Ascending aorta (tissue), 2 donors: ENCODE results near the gene SCLY. TPM values are rescaled to one million over a fixed set of nuclear protein-coding genes. Genes with fewer than 3 reads are reported as not detected.

Source experiments
- DNase-seq, 2 donors: peaks; one replicate each; pipeline ENCODE4 v3.0.0-alpha.2; 2019; ENCODE audit warnings: low spot score in 2 of 2
- H3K27ac ChIP-seq, 2 donors: fragments of 200-600 bp; sonication (generic); one replicate each; pipeline ENCODE4 v1.5.1; 2016 to 2017; ENCODE audit warnings: mild to moderate bottlenecking in 1 of 2
- H3K27me3 ChIP-seq: fragments of 200-600 bp; sonication (generic); one replicate; pipeline ENCODE4 v1.5.1; 2017
- H3K36me3 ChIP-seq, 2 donors: fragments of 200-600 bp; sonication (generic); one replicate each; pipeline ENCODE4 v1.5.1; 2016
- H3K4me1 ChIP-seq, 2 donors: fragments of 200-600 bp; sonication (generic); one replicate each; pipeline ENCODE4 v1.5.1; 2016 to 2017; ENCODE audit warnings: mild to moderate bottlenecking in 1 of 2
- H3K4me3 ChIP-seq, 2 donors: fragments of 200-600 bp; sonication (generic); one replicate each; pipeline ENCODE4 v1.5.1; 2016 to 2017; ENCODE audit warnings: mild to moderate bottlenecking in 1 of 2
- H3K9me3 ChIP-seq, 2 donors: fragments of 200-600 bp; sonication (generic); one replicate each; pipeline ENCODE4 v1.5.1; 2016
- intact Hi-C: fragments of 100-400 bp; cut with DNase I; formaldehyde crosslinking; loops from one replicate; pipeline ENCODE4 v1.15.1; 2023
- total RNA-seq: library from RNA; depleted of rRNA; stranded (reverse); fragments of >200 nt; gene quantifications from one replicate; pipeline ENCODE4 v1.1.0, GENCODE V29; 2016
- TF ChIP-seq, protein P1 (sequence below), 3 experiments: fragments of 200-600 bp in 2 of 3; fragments of 450-650 bp in 1 of 3; sonication (generic) in 2 of 3; IDR thresholded peaks; one replicate each; pipeline ENCODE4 v1.5.1; 2016 to 2019; ENCODE audit warnings: antibody characterized with exemption in 3 of 3, mild to moderate bottlenecking in 1 of 3, moderate library complexity in 1 of 3

The SCLY gene
- total RNA-seq, 1 donor from 2014 or later = 87.5 TPM

DNA sequence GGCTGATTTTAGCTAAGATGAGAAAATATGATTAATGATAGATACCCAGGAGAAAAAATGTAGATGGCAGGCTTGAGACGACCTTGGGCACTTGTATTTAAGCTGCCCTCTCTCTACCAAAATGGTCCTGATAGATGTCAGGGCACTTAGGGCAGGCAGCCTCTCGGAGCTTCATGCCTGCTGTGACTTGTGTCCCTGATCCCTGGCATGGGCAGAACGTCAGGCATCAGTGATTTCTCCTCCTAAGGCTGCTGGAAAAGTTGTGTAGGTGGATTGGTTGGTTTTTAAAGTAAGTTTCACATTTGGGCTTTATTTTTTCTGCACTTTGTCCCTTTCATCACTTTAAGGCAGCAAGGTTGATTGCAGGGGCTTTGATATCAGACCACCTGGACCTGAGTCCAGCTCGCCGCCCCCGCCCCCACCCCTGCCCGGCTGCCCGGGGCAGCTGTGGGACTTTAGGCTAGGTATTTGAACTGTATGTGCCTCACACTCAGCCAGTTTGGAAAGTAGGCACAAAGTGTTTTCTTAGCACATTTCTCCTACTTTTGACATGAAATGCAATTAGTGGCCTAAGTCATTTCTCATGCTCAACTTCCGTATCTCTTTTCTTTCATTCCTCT, 35.0 kb upstream of the SCLY start:
- DNase-seq = no peak
- Histone ChIP-seq H3K27ac (no peak overlapping the region), H3K27me3 (no peaks in the 10 kb centered on the region), H3K4me1 (no peaks in the 10 kb centered on the region), H3K36me3 (peaks cover 20 to 34% of the 10 kb centered on the region in 2 donors), H3K9me3 (no peaks in the 10 kb centered on the region), H3K4me3 (no peak overlapping the region)
- intact Hi-C loops = no loop called here
- TF ChIP-seq, protein P1, sequence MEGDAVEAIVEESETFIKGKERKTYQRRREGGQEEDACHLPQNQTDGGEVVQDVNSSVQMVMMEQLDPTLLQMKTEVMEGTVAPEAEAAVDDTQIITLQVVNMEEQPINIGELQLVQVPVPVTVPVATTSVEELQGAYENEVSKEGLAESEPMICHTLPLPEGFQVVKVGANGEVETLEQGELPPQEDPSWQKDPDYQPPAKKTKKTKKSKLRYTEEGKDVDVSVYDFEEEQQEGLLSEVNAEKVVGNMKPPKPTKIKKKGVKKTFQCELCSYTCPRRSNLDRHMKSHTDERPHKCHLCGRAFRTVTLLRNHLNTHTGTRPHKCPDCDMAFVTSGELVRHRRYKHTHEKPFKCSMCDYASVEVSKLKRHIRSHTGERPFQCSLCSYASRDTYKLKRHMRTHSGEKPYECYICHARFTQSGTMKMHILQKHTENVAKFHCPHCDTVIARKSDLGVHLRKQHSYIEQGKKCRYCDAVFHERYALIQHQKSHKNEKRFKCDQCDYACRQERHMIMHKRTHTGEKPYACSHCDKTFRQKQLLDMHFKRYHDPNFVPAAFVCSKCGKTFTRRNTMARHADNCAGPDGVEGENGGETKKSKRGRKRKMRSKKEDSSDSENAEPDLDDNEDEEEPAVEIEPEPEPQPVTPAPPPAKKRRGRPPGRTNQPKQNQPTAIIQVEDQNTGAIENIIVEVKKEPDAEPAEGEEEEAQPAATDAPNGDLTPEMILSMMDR (IDR thresholded peaks at IDR 0.05) = no peak

DNA sequence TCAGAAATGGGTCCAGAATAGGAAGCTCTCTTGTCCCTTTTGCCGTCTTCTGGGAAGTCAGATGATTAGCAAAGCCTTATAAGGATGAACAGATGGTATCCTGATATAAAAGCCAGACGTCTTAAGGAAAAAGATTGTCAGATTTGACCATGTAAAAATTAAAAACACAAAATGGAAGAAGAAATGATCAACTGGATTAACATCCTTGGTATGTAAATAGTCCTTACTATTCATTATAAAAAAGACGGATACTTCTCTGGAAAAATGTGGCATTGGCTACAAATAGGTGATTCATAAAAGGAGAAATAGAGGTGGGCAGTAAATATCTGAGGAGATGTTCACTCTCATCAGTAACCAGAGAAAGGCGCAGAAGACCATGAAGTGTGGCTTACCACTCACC, 33.7 kb upstream of the SCLY start:
- H3K36me3 ChIP-seq = peaks cover 26 to 44% of the 10 kb centered on the region in 2 donors
- intact Hi-C loops = no loop called here

DNA sequence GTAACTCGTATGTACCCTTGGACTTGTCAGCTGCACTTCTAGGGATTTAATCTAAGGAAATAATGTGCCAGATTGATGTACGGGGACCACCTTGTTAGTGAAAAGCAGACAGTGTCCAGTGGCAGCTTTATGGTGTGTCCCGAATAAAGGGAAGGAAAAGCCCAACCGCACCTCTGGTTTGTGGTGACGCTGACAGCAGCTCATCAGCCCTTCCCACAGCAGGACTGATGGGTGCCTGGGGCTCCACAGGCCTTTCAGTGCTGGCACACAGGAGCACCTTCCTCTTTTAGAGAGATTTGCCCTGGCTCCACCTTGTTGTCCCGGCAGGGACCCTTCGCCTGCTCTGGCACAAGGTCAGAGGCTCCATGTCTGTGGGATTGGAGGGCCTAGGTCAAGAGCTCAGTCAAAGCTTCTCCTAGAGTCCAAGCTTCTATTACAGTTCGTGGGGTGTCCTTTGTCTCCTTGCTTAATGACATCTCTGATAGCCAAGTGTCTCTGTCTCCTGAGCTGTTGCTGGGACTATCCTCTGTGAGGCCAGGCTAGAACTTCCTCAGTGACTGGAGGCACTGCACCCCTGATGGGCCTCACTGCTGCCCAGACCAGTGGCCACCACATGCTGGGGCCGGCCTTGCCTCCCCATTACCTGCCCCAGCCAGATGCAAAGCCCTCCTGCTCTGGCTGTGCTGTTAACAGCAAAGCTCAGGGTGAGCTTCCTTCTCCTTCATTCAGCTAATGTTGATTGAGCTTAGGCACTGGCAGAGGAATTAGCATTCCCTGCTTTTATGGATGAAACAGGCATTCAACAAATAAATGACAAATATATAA, 33.0 kb upstream of the SCLY start:
- intact Hi-C loops = no loop called here
- Histone ChIP-seq H3K27ac (no peak overlapping the region), H3K4me1 (no peaks in the 10 kb centered on the region), H3K36me3 (peaks cover 32 to 51% of the 10 kb centered on the region in 2 donors), H3K4me3 (no peak overlapping the region), H3K27me3 (no peaks in the 10 kb centered on the region), H3K9me3 (no peaks in the 10 kb centered on the region)
- no peak for DNase-seq
- TF ChIP-seq, protein P1 (IDR thresholded peaks at IDR 0.05) = no peak

More for the DNA sequence above, 33.7 kb upstream of the SCLY start:
- H3K4me1 ChIP-seq = no peaks in the 10 kb centered on the region
- no peaks in the 10 kb centered on the region for H3K9me3 ChIP-seq
- TF ChIP-seq, protein P1 (IDR thresholded peaks at IDR 0.05) = no peak
- no peak for DNase-seq
- no peaks in the 10 kb centered on the region for H3K27me3 ChIP-seq
- H3K4me3 ChIP-seq = no peak overlapping the region
- no peak overlapping the region for H3K27ac ChIP-seq

DNA sequence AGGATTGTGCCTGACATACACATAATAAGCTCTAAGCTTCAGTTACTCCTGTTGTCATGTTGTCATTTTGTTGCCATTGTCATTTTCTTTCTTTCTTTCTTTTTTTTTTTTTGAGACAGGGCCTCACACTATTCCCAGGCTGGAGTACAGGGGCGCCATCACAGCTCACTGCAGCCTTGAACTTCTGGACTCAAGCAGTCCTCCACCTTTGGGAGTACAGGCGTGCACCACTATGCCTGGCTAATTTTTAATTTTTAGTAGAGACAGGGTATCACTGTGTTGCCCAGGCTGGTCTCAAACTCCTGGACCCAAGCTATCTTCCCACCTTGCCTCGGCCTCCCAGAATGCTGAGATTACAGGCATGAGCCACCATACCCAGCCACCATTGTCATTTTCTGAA, 30.9 kb upstream of the SCLY start:
- Histone ChIP-seq H3K4me3 (no peak overlapping the region), H3K27ac (no peak overlapping the region), H3K9me3 (no peaks in the 10 kb centered on the region), H3K36me3 (peaks cover 43 to 59% of the 10 kb centered on the region in 2 donors), H3K27me3 (no peaks in the 10 kb centered on the region), H3K4me1 (no peaks in the 10 kb centered on the region)
- TF ChIP-seq, protein P1 (IDR thresholded peaks at IDR 0.05) = no peak
- no peak for DNase-seq
- intact Hi-C loops = no loop called here

DNA sequence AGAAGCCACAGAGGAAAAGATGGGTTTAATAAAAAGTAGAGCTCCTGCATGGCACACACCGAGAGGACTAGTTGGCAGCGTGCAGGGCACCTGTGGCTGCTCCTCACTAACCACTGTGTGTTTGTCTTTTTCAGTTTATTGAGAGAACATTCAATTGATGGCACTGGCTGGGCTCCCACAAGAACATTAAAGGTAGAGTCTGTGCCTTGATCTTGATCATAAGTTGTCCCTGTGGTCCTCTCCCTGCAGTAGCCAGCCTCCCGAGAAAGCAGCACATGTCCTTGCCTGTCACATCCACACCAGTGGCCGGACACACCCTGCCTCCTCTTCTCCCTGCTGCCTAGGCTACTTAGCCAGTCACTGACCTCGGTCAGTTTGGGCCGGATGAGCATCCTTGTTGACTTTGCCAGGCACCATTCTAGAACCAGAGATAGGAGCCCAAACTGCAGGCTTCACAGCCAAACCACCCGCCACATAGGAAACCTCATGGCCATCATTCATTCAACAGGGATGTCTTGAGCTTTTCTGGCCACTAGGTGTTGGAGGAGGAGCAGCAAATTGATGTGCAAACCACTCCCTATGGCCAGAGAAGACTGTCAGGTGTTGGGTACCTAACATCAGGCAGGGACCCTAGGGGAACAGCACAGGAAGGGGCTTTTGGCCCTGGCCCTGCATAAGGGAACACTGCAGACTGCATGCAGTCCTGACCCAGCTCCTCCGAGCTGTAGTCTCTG, 30.2 kb upstream of the SCLY start:
- no peaks in the 10 kb centered on the region for H3K4me1 ChIP-seq
- H3K9me3 ChIP-seq = no peaks in the 10 kb centered on the region
- H3K27ac ChIP-seq = no peak overlapping the region
- H3K4me3 ChIP-seq = no peak overlapping the region
- no peak for DNase-seq
- TF ChIP-seq, protein P1 (IDR thresholded peaks at IDR 0.05) = no peak
- H3K27me3 ChIP-seq = no peaks in the 10 kb centered on the region
- intact Hi-C loops = no loop called here
- H3K36me3 ChIP-seq = peaks cover 50 to 52% of the 10 kb centered on the region in 2 donors
